ENCODE results near the gene ACTMAP.
A peak's percentile ranks its signal among the peaks of the same experiment; 100 is the strongest.

ACTMAP gene

GRCh38 chr19:40692212-40692551 is 58.1 kb downstream of the ACTMAP start:
- DNase-seq: peak; percentile 24

GRCh38 chr19:40691421-40692211 is 58.7 kb downstream of the ACTMAP start:
- peak; percentile 96 for DNase-seq

Measured in NCI-H1694 treated with DMSO at 0.1 percent for 48 hours (cell line).